ENCODE data around the gene ISG20L2.

The ISG20L2 gene

DNA sequence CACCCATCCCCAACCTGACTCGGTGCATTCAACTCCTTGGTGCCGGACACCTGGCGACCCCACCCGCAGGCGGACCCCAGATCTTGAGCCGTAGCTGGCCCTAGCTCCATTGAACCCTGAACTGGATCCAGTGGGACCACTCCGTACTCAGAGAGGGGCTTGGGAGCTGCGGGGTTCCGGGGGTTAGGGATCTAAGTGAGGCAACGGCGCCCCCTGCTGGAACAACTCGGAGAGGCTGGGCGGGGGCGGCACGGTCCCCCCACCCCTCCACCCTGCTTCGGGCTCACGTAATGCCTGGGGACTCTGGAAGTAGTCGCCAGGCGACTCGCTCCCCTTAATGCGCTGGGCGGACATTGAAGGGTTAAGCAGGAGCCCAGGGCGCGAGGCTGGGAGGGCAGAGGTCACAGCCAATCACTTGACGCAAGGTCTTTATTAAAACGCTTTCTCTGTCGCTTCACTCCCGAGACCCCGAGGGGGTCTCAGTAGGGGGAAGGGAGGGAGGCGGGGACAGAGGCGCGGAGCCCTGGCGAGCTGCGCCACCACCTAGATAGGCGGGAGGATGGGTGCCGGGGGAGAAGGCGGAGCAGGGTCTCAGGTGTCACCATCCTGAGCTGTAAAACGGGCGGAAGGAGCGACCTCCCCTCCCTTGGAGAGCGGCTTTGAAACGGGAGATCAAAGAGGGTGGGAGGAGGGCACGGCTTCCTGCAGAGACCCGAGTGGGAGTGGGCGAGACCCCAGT lies 22.5 kb downstream of the ISG20L2 start:
- DNase-seq, result peak; percentile 11

DNA sequence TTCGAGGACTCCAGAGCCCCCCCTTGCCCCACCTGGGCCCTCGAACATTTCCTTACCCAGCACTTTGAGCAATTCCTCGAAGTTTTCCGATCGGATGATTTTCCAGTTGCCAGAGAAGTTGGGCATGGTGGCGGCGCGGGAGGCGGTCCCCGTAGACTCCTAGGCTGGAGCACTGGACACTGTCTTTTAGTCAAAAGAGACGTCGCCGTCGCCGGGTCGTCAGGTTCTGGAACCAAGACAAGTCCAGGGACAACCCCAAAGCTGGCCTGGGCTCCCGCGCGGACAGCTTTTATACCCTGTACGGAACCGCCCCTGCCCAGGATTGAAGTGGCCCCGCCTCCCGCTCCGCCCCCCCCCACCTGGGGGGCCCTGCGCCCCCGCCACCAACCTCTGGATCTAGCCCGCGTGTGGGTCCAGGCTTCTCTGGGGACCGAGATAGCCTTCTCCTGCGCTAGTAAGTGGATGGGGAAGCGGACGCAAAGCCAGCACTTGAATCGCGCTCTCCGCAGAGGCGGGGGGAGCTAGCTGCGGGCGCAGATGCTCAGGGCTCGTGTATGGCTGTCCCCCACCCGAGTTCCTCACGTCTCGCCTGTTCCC lies 23.1 kb downstream of the ISG20L2 start, which contains the start of gene CRABP2:
Gene CRABP2 (minus strand): TSS at position 263 of the 597 bp plus-strand sequence. CDS start 137 bp downstream, at position 126.
- DNase-seq, result no peak

DNA sequence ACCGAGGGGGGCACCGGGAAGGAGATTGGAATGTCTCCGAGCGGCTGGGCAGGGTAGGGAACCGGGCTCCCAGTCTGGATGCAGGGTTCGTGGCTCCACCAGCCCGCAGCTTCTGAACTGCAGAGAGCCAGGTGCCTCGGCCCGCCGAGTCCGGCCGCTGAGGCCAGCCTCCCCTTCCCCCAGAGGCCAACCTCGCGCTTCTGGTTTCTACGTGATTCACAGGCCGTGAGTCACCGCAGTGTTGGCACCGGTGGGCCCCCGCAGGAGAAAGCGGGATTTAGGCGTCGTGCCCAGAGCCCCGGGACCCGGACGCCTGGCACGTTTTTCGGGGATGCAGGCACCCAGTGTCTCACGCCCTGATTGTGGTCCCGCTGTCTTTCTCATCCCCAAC lies 23.6 kb downstream of the ISG20L2 start:
- DNase-seq, result no peak

GRCh38 chr1:156704166-156704711 lies 24.3 kb downstream of the ISG20L2 start:
- DNase-seq, result no peak

DNA sequence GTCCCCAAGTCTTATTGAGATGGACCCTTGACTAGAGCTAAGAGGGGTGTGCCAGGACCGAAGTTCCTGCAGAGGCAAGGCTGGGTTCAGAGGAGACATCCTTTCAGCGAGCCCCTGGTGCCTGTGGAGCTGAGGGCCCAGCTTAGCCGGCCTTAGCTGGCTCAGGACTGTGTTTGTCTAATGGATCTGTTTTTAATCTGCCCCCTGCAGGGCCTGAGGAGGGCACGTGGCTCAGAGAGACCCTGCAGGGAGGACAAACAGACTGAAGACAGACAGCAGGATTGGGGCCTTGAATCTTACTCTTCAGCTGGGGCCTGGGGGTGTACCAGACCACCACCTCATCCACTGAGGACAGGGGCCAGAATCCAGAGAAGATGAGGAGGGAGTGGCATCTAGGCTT lies 24.8 kb downstream of the ISG20L2 start:
- no peak for DNase-seq

DNA sequence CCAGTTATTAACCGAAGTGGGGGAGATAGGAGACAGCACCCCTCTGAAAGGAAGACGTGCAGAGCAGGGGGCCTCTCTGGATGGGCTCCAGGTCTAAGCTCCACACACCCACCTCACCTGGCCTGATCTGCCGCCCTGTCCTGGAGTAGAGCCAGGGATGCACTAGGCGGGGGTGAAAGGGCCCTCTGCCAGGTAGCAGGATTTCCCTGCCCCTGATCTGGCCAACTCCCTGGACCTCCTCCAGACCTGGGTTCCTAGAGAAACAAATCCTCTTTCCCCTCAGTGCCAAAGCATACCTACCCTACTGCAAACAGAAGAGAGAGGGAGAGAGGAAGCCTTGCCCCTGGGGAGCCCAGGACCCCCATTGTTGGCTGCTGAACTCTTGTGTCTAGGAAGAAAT lies 25.2 kb downstream of the ISG20L2 start:
- peak; percentile 23 for DNase-seq

- no peak for DNase-seq
Measured at GRCh38 chr1:156700736-156701531, 27.6 kb downstream of the ISG20L2 start.

- no peak for DNase-seq
Measured at GRCh38 chr1:156698995-156699394, 29.6 kb downstream of the ISG20L2 start.

DNA sequence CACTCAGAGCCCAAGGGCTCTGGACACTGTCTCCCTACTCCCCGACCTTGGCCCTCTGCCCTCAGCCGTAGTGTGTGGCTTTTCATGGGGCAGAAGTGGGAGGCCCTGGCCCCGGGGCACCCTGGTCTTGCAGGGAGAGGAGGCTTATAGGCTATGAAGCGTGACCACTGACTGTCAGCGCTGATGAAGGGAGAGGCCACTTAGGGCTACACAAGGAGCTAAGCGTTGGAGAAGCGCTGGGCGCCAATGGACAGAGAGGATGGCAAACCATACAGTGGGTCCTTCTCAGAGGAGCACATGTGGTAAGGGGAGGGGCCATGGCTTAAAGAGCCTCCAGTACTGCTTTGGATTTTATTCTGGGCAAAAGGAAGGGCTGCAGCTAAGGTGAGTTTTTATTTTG lies 31.1 kb downstream of the ISG20L2 start:
- DNase-seq, result no peak

- DNase-seq, result no peak
Measured at GRCh38 chr1:156696755-156697154, 31.8 kb downstream of the ISG20L2 start.

GRCh38 chr1:156694690-156694962 lies 33.9 kb downstream of the ISG20L2 start:
- no peak for DNase-seq

GRCh38 chr1:156693848-156694689 lies 34.5 kb downstream of the ISG20L2 start:
- DNase-seq, result no peak

- no peak for DNase-seq
Measured at GRCh38 chr1:156692925-156693847, 35.4 kb downstream of the ISG20L2 start.

DNA sequence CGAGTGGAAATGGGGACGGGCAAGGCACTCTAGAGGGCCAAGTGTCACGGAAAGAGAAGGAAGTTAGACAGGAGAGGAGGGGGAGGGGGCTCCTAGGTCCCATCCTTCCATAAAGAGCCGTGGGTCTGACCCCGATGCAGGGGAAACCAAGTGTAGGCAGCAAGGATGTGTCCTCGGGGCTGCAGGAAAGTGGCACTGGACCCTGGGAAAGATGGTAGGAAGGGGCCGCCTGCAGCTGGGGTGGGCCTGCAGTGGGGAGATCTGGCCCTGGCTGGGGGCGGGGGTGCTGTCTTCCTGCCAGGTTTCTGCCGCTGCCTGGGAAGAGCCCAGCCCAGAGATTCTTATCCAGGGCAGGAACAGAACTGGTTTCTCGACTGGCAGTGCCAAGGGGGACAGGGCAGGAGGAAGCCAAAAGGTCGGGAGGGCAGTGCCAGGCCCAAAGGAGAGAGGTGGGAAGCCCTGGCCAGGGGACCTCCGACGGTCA lies 36.1 kb downstream of the ISG20L2 start:
- DNase-seq, result no peak

DNA sequence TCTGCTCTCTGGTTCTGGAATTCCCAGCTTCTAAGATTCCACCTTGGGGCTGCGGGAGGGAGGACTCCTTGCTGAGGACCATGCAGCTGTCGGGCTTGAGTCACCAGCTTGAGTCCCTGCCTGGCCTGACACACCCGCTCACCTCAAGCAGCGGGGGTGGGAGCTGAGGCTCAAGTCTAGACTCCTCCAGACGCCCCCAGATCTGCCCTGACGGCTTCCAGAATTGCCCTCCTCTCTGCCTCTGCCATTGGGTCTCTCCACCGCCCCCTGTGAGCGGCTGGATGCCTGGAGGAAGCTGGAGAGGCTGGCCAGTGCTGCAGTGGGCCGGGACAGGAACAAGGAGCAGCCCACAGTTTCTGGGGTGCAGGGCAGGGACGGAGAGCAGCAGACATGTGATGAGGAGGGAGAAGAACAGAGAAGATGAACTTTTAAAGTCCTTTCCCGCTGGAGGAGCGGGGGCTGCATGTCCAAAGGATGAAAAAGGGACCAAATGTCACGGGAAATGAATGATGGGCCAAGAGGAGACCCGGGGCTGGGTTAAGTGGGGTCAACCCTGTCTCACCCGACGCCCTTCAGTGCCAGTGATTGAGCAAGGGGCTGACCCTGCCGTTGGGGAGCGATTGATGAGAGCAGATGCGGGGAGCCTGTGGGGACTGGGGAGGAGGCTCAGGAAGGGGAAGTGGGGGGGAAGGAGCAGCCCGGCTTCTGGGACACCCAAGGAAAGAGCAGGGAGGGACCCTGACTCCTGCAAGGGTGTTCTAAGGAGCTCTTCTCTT lies 36.7 kb downstream of the ISG20L2 start:
- no peak for DNase-seq

- DNase-seq, result no peak
Measured at GRCh38 chr1:156691191-156691590, 37.4 kb downstream of the ISG20L2 start.

DNA sequence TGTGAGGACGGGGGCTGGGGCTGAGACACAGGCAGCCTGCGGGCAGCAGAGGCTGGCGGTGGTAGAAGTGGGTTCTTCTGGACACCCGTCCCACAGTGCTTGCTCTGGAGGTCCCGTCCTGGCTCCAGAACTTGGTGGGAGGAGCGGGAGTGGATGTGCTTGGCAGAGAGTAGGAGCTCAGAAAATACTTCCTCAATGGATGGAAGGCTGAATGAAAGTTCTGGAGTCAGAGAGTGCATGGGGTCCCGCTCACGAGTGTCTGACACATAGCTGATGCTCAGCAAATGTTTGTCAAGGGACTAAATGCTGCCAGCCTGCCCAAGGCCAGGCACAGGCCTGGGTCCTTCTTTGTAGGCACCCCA lies 37.9 kb downstream of the ISG20L2 start:
- no peak for DNase-seq

GRCh38 chr1:156689953-156690674 lies 38.5 kb downstream of the ISG20L2 start:
- no peak for DNase-seq

DNA sequence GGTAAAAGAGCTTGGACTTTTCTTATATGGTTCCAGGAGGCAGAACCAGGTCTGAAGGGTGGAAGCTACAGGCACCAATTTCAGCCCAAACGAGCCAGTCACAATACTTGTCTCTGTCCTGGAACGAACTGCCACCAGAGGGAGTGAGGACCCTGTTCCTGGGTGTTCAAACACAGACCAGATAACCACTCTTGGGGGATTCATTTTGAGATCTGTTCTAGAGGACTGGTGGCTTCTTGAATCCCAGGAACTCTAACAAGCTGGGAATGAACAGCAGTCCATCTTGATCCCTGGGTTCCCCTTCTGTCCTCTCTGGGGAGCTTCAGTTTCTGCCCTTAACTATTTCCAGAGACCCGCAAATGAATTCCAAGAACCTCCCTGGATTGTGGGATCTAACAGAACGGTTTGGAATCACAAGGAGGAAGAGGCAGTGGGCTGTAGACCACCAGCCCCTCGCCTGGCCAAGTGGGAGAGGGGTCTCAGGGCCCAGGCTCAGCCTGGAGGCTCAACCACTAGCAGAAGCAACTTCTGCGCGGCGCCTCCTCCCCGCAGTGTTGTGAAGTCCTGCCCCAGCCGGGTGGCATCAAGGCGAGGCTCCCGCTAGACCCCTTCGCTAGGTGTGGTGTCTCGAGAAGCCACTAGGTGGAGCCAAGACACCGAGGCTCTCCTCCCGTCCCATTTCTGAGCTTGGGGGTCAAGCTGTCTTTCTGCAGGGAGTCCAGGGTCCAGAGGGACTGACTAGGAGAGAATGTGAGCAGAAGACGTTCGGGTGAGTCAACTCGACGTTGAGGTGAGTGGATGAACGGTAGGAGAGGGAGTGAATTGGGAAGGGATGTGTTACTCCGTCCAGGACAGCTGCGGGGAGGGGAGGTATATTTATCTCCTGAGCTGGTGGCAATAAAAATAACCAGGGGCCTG lies 39.3 kb downstream of the ISG20L2 start:
- DNase-seq, result no peak

Measured in NCI-H2029 treated with DMSO at 0.1 percent for 48 hours (cell line).